ENCODE measurements around the gene IGFBP2.

The IGFBP2 gene

GRCh38 chr2:216615298-216616082 is 17.7 kb upstream of the IGFBP2 start:
- no peak for DNase-seq (ENCODE audit: low read depth in 2 of 2)

DNA sequence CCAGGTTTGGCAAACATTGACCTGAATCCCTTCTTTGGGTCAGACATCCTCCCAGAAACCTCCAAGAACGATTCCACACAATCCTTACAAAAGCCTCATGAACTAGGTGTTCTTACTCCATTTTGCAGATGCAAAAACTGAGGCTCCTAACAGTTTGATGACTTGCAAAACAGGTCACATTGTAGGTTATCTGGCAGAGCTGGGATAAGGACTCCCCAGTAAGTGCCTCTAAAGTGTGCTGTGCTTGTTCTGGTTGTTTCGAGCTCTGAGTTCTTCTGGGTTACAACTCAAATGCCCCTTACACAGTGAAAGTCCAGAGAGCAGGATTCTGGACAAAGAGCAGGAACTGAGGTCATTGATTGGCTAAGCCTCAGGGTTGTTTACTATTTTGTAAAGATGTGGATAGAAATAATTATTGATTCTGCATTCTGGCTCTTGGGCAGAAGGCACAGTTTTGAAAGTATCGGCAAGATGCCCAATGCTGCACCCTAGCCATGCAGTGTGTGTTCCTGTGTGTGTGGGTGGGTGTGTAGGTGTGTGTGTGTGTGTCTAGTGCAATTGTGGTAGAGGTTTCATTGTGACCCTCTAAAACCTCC is 17.0 kb upstream of the IGFBP2 start:
- DNase-seq (ENCODE audit: low read depth in 2 of 2): no peak

- no peak for DNase-seq (ENCODE audit: low read depth in 2 of 2)
Measured at GRCh38 chr2:216617159-216617815, 15.9 kb upstream of the IGFBP2 start.

DNA sequence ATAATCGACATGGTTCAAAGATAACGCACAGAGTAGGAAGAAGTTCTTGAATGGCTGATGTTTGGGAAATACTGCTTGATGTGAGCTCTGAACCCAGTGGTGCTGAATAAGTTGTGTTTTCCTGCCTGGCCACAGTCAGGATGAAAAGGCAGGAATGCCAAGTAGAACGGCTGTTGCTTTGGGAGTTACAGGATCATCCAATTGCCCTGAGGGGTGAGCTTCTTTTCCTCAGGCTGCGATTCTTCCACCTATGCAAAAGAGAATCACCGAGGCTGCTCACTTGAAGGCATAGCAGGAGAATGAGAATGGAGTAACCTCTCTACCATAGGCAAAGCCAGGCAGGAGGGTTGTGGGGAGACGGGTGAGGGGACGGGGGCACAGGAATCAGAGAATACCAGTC is 14.4 kb upstream of the IGFBP2 start:
- DNase-seq (ENCODE audit: low read depth in 2 of 2): no peak

GRCh38 chr2:216619411-216620393 is 13.5 kb upstream of the IGFBP2 start:
- DNase-seq (ENCODE audit: low read depth in 2 of 2): no peak

DNA sequence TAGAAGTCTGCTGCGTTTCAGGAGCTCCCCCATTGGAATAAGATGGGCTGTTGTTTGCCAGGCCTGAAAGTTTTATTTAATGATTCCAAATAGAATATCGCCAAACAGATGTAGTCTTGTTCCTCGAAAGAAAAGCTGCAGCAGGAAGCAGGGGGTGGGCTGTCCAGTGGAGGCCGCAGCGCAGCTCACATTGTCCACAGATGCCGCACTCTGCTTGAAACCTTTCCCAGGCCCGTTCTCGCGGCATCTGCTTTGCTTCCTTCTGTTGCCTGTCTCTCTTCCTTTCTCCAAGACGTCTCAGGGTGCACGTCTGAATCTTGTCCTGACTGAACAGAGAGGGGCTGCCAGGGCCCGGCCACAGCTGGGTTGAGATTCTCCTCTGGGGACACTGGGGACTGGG is 12.4 kb upstream of the IGFBP2 start:
- no peak for DNase-seq (ENCODE audit: low read depth in 2 of 2)

DNA sequence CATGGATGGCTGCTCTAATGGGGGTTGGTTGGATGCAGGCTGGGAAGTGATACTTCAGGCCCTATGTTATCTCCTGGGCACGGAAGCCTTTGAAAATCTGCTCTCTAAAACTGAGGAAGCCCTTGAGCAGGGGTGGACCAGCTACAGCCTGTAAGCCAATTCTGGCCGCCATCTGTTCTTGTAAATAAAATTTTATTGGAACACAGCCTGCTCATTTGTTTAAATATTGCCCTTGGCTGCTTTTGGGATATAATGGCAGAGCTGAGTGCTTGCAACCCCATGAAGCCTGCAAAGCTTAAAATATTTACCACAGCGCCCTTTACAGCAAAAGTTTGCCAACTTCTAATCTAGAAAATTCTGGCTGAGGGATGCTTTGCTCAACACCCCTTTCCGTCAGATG is 11.9 kb upstream of the IGFBP2 start:
- no peak for DNase-seq (ENCODE audit: low read depth in 2 of 2)

DNA sequence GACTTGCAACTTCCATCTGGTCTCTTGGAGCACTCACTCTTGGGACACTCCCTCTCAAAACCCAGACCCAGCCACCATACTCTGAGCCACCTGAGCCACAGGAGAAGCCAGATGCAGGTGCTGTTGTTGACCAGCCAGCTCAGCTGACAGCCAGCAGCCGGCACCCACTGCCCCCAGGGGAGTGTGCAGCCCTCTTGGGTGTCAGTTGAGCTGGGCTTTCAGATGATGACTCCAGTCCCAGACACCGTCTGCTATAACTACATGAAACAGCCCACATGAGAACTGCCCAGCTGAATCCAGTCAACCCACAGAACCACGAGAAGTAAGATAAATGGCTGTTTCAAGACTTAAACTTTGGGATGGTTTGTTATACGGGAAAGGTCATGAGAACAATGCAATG is 10.7 kb upstream of the IGFBP2 start:
- DNase-seq (ENCODE audit: low read depth in 2 of 2): no peak

GRCh38 chr2:216624251-216624650 is 9.0 kb upstream of the IGFBP2 start:
- no peak for DNase-seq (ENCODE audit: low read depth in 2 of 2)

DNA sequence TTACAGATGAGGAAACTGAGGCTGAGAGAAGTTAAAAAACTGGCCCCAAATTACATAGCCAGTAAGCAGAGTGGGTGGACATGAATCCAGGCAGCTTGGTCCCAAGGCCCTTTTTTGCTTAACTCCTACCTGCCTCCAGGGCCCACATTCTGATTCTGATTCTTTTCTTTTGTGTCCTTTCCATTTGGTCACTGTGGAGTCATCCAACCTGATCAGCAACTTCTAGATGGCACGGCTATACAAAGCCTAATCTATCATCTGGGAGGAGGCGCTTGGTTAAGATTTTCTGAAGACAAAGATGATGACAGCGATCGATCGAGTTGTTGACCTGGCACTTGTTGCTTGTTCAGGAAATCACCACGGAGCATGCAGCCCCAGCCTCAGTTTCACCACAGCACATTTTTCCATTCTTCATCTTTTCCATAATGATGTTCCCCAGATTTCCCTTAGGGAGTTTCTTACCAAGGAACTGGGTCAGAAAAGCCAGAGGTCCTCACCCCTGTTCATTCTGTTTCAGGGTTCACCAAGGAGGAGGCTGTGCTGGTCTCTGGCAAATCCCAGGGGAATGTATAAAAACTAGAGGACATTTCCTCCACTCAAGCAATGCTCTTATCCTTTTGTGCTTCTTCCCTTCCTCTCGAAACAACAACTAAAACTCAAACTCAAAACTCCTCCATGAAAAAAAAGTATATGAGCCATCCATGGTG is 6.9 kb upstream of the IGFBP2 start:
- DNase-seq (ENCODE audit: low read depth in 2 of 2): no peak

- DNase-seq (ENCODE audit: low read depth in 2 of 2): no peak
Measured at GRCh38 chr2:216626875-216627245, 6.4 kb upstream of the IGFBP2 start.

DNA sequence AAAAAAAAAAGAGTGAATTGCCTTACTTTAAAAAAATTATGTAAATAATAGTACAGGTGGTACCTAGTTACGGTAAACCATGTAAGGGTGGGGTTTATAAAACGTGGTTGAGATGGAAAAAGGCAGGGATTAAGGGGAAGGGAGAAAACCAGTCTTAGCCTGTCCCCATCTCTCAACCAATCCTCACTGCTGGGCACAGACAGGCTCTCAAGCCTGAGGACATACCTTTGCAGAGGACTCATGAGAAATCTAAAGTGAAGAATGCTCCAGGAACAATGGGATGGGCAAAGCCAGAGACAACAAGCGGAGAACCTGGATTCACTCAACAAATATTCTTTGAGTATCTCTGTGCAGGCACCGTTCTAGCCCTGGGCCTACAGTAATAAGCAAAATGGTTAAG is 3.4 kb upstream of the IGFBP2 start:
- no peak for DNase-seq (ENCODE audit: low read depth in 2 of 2)

DNA sequence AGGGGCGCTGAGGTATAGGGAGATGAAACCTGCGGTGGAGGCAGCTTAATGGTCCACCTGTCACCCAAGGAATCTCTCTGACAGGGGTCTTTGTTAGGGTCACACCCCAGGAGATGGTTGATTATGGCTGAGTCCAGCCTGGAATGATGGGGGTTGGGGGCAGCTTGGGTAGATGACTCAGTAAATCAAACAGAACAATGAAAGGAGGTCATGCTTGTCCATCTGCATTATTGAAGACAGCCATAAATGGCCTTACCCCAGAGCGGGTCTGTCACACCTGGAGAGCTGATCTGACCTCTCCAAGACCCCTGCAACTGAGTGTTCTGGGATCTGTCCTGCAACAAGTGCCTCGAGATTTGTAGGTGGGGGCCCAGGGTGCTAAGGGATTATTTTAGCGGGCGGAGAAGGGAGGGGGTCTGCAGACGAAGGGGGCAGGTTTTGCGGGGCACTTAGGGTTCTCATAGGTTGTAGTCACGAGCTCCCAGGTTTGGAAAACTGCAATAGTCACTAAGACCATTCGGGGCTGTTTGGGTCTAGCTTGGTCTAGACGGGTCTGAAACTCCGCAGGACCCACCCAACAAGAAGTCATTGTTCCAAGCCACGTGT is 771 bp upstream of the IGFBP2 start:
- DNase-seq (ENCODE audit: low read depth in 2 of 2): no peak

- no peak for DNase-seq (ENCODE audit: low read depth in 2 of 2)
Measured at GRCh38 chr2:216633616-216634369, 573 bp downstream of the IGFBP2 start.

- DNase-seq (ENCODE audit: low read depth in 2 of 2): no peak
Measured at GRCh38 chr2:216634370-216635148, 1.3 kb downstream of the IGFBP2 start.

GRCh38 chr2:216635171-216635570 is 2.0 kb downstream of the IGFBP2 start:
- DNase-seq (ENCODE audit: low read depth in 2 of 2): no peak

- no peak for DNase-seq (ENCODE audit: low read depth in 2 of 2)
Measured at GRCh38 chr2:216635701-216636550, 2.7 kb downstream of the IGFBP2 start.

Measured in stimulated activated CD4-positive, alpha-beta T cell treated with anti-CD3 and anti-CD28 coated beads, Interleukin-1b, Interleukin-23, amount 100 ng/mL, for 1 hour (primary cell).